ENCODE data around the gene PODXL.

DNA sequence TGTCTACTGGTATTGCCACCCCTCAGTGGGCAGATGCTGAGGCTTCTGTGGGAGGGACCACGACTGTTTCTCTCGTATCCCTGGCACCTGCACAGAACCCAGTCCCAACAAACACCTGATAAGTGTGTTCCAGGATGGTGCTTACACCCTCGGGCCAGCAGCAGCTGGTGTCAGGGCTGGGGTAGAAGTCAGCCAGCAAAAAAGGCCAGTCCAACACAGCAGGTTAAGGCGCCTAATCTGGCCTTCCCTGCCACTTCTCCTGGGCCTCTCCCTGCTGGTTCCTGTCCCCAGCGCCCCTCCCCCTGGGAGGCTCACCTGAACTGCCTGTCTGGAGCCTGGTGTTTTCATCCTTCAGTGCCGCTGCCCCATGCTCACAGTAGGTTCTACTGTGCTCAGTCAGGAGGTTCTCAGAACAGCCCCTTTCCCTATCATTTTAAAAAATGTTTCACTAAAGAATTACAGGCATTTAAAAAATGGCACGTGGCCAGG is 20.0 kb downstream of the PODXL start:
- TF ChIP-seq, protein P1, sequence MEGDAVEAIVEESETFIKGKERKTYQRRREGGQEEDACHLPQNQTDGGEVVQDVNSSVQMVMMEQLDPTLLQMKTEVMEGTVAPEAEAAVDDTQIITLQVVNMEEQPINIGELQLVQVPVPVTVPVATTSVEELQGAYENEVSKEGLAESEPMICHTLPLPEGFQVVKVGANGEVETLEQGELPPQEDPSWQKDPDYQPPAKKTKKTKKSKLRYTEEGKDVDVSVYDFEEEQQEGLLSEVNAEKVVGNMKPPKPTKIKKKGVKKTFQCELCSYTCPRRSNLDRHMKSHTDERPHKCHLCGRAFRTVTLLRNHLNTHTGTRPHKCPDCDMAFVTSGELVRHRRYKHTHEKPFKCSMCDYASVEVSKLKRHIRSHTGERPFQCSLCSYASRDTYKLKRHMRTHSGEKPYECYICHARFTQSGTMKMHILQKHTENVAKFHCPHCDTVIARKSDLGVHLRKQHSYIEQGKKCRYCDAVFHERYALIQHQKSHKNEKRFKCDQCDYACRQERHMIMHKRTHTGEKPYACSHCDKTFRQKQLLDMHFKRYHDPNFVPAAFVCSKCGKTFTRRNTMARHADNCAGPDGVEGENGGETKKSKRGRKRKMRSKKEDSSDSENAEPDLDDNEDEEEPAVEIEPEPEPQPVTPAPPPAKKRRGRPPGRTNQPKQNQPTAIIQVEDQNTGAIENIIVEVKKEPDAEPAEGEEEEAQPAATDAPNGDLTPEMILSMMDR (IDR thresholded peaks at IDR 0.05; ENCODE audit: insufficient read depth, low read length), result no peak
- TF ChIP-seq SPI1 (IDR thresholded peaks at IDR 0.05; ENCODE audit: borderline replicate concordance, low read depth) (no peak), POLR2AphosphoS5 (IDR thresholded peaks at IDR 0.05; ENCODE audit: low read depth) (no peak), GABPA (IDR thresholded peaks at IDR 0.05; ENCODE audit: low read depth) (no peak)
- TF ChIP-seq, protein P2, sequence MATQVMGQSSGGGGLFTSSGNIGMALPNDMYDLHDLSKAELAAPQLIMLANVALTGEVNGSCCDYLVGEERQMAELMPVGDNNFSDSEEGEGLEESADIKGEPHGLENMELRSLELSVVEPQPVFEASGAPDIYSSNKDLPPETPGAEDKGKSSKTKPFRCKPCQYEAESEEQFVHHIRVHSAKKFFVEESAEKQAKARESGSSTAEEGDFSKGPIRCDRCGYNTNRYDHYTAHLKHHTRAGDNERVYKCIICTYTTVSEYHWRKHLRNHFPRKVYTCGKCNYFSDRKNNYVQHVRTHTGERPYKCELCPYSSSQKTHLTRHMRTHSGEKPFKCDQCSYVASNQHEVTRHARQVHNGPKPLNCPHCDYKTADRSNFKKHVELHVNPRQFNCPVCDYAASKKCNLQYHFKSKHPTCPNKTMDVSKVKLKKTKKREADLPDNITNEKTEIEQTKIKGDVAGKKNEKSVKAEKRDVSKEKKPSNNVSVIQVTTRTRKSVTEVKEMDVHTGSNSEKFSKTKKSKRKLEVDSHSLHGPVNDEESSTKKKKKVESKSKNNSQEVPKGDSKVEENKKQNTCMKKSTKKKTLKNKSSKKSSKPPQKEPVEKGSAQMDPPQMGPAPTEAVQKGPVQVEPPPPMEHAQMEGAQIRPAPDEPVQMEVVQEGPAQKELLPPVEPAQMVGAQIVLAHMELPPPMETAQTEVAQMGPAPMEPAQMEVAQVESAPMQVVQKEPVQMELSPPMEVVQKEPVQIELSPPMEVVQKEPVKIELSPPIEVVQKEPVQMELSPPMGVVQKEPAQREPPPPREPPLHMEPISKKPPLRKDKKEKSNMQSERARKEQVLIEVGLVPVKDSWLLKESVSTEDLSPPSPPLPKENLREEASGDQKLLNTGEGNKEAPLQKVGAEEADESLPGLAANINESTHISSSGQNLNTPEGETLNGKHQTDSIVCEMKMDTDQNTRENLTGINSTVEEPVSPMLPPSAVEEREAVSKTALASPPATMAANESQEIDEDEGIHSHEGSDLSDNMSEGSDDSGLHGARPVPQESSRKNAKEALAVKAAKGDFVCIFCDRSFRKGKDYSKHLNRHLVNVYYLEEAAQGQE (IDR thresholded peaks at IDR 0.05; ENCODE audit: insufficient replicate concordance, low read depth), result no peak
